Left lung (tissue), 10 donors: Measurements from ENCODE around the gene PTCHD1. TPM values are rescaled to one million over a fixed set of nuclear protein-coding genes. Genes with fewer than 3 reads are reported as not detected.

Experiments
- ATAC-seq: fragments of 200-7000 bp; cut with Tn5 transposase; one replicate; pipeline ENCODE4 v1.9.1; 2020; ENCODE audit warnings: moderate library complexity
- DNase-seq, 4 donors: peaks; one replicate each; pipeline ENCODE4 v3.0.0-alpha.2; 2013 to 2020
- H3K27ac ChIP-seq, 2 donors: fragments of 200-600 bp; sonication (generic) in 1 of 2; one replicate each; pipeline versions ENCODE4 v1.5.0 to v1.8.0; 2020 to 2021
- H3K27me3 ChIP-seq, 2 donors: fragments of 200-600 bp; sonication (generic) in 1 of 2; one replicate each; pipeline versions ENCODE4 v1.5.0 to v1.8.0; 2020 to 2021
- H3K36me3 ChIP-seq, 2 donors: fragments of 200-600 bp; sonication (generic) in 1 of 2; one replicate each; pipeline versions ENCODE4 v1.5.0 to v1.8.0; 2020 to 2021
- H3K4me1 ChIP-seq, 2 donors: fragments of 200-600 bp; one replicate each; pipeline ENCODE4 v1.8.0; 2021
- H3K4me3 ChIP-seq, 2 donors: fragments of 200-600 bp; sonication (generic) in 1 of 2; one replicate each; pipeline versions ENCODE4 v1.5.0 to v1.8.0; 2020 to 2021; ENCODE audit warnings: mild to moderate bottlenecking in 1 of 2
- H3K9me3 ChIP-seq, 2 donors: fragments of 200-600 bp; sonication (generic) in 1 of 2; one replicate each; pipeline versions ENCODE4 v1.5.0 to v1.8.0; 2020 to 2021
- CTCF ChIP-seq, 2 donors: fragments of 200-600 bp; sonication (generic) in 1 of 2; IDR thresholded peaks; one replicate each; pipeline versions ENCODE4 v1.5.0 to v1.8.0; 2021; ENCODE audit warnings: antibody characterized with exemption in 2 of 2
- intact Hi-C, 2 donors: fragments of 100-400 bp; cut with DNase I; formaldehyde crosslinking; loops; one replicate each; pipeline versions ENCODE4 v1.11.2 to v1.14.2; 2022
- polyA plus RNA-seq, 6 donors: library from polyadenylated mRNA; unstranded; fragments of 120-200 nt; gene quantifications; one replicate each; pipeline ENCODE4 v1.2.1, GENCODE V29; 2013; ENCODE audit not compliant: insufficient read length in 6 of 6
- total RNA-seq, 2 donors: library from RNA; stranded (reverse); fragmentation: NEBNext Ultra II Directional; extraction: Animal tissue kit (Norgen Biotek cat#: 25700); gene quantifications; one replicate each; pipeline ENCODE4 v1.2.1, GENCODE V29; 2021
- donor health status: DM: no; HTN: yes; CAD: no.
- donor health status: DM: no; HTN: no; CAD: no.

Gene PTCHD1
- total and polyA plus RNA-seq, 8 donors, result 0.06 to 0.81 (median 0.10) TPM

- Histone ChIP-seq H3K36me3 (no peaks in the 10 kb centered on the region), H3K9me3 (no peaks in the 10 kb centered on the region), H3K4me1 (no peaks in the 10 kb centered on the region), H3K4me3 (no peak overlapping the region), H3K27me3 (no peaks in the 10 kb centered on the region), H3K27ac (no peak overlapping the region)
- no peak for ATAC-seq
- DNase-seq, result no peak
- intact Hi-C loops, result no loop called here
- TF ChIP-seq CTCF (IDR thresholded peaks at IDR 0.05), result no peak
Observed at GRCh38 chrX:23451266-23451665, 116.6 kb downstream of the PTCHD1 start.
